GM19240 (cell line): ENCODE data around the gene NDUFAF5.

Experiments
- DNase-seq: peaks from one replicate; pipeline ENCODE4 v3.0.0; 2011; ENCODE audit warnings: low spot score; ENCODE audit not compliant: insufficient read length

The NDUFAF5 gene

GRCh38 chr20:13821876-13822275 is 37.0 kb downstream of the NDUFAF5 start:
- DNase-seq: no peak

- DNase-seq: no peak
These were observed 37.6 kb downstream of the NDUFAF5 start for GRCh38 chr20:13822459-13822858.

- no peak for DNase-seq
These were observed 39.6 kb downstream of the NDUFAF5 start for GRCh38 chr20:13824459-13824858.

- DNase-seq: no peak
These were observed 40.6 kb downstream of the NDUFAF5 start for GRCh38 chr20:13825465-13825864.

- no peak for DNase-seq
These were observed 46.6 kb downstream of the NDUFAF5 start for GRCh38 chr20:13831476-13831875.

GRCh38 chr20:13838664-13839063 is 53.8 kb downstream of the NDUFAF5 start:
- no peak for DNase-seq

- DNase-seq: no peak
These were observed 54.7 kb downstream of the NDUFAF5 start for GRCh38 chr20:13839421-13840092.

- no peak for DNase-seq
These were observed 55.3 kb downstream of the NDUFAF5 start for GRCh38 chr20:13840093-13840465.

GRCh38 chr20:13841206-13841605 is 56.4 kb downstream of the NDUFAF5 start:
- no peak for DNase-seq

GRCh38 chr20:13844296-13844695 is 59.5 kb downstream of the NDUFAF5 start:
- DNase-seq: no peak

GRCh38 chr20:13851279-13851678 is 66.5 kb downstream of the NDUFAF5 start:
- DNase-seq: no peak

- DNase-seq: no peak
These were observed 67.5 kb downstream of the NDUFAF5 start for GRCh38 chr20:13852306-13852705.

GRCh38 chr20:13855613-13856012 is 70.8 kb downstream of the NDUFAF5 start:
- no peak for DNase-seq

- no peak for DNase-seq
These were observed 71.5 kb downstream of the NDUFAF5 start for GRCh38 chr20:13856354-13856753.

- no peak for DNase-seq
These were observed 72.5 kb downstream of the NDUFAF5 start for GRCh38 chr20:13857304-13857703.

- no peak for DNase-seq
These were observed 73.1 kb downstream of the NDUFAF5 start for GRCh38 chr20:13857961-13858360.

GRCh38 chr20:13858439-13858838 is 73.6 kb downstream of the NDUFAF5 start:
- no peak for DNase-seq

- no peak for DNase-seq
These were observed 74.0 kb downstream of the NDUFAF5 start for GRCh38 chr20:13858871-13859270.

GRCh38 chr20:13862245-13862644 is 77.4 kb downstream of the NDUFAF5 start:
- no peak for DNase-seq

GRCh38 chr20:13863244-13863643 is 78.4 kb downstream of the NDUFAF5 start:
- DNase-seq: no peak

- no peak for DNase-seq
These were observed 80.3 kb downstream of the NDUFAF5 start for GRCh38 chr20:13865156-13865555.

GRCh38 chr20:13865791-13866351 is 81.0 kb downstream of the NDUFAF5 start:
- DNase-seq: no peak

GRCh38 chr20:13868331-13868730 is 83.5 kb downstream of the NDUFAF5 start:
- DNase-seq: no peak
